Body of pancreas (tissue), 4 donors: Measurements from ENCODE around the gene PRKACA.

Source experiments
- POLR2A ChIP-seq, 3 donors: fragments of 450-650 bp; IDR thresholded peaks; one replicate each; pipeline ENCODE4 v1.6.1; 2016; ENCODE audit warnings: antibody characterized with exemption in 3 of 3, mild to moderate bottlenecking in 2 of 3
- TF ChIP-seq, protein P1 (sequence below), 7 experiments: fragments of 450-650 bp in 4 of 7; fragments of 200-600 bp in 3 of 7; sonication (generic) in 3 of 7; IDR thresholded peaks; one replicate each; pipeline ENCODE4 v1.5.1; 2016 to 2019; ENCODE audit warnings: antibody characterized with exemption in 7 of 7

DNA sequence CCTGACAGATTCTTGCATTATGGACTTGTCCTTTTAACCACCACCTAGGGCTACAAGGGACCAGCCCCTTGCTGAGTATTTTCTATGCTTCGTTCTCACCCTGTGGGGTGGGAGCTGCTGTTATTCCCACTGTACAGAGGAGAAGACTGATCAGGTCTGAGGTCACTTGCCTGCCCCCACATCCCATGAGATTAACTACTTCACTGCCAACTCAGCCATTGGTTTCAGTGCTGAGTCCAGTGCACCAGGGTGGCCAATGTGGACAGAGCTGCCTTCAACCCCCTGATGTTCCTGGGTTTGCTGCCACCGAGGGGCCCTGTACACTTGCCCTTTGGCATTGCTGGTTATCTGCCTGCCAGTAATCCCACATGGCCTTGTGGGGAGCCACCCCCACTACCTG lies 6.9 kb downstream of the PRKACA start:
- TF ChIP-seq, protein P1, sequence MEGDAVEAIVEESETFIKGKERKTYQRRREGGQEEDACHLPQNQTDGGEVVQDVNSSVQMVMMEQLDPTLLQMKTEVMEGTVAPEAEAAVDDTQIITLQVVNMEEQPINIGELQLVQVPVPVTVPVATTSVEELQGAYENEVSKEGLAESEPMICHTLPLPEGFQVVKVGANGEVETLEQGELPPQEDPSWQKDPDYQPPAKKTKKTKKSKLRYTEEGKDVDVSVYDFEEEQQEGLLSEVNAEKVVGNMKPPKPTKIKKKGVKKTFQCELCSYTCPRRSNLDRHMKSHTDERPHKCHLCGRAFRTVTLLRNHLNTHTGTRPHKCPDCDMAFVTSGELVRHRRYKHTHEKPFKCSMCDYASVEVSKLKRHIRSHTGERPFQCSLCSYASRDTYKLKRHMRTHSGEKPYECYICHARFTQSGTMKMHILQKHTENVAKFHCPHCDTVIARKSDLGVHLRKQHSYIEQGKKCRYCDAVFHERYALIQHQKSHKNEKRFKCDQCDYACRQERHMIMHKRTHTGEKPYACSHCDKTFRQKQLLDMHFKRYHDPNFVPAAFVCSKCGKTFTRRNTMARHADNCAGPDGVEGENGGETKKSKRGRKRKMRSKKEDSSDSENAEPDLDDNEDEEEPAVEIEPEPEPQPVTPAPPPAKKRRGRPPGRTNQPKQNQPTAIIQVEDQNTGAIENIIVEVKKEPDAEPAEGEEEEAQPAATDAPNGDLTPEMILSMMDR (IDR thresholded peaks at IDR 0.05): no peak
- TF ChIP-seq POLR2A (IDR thresholded peaks at IDR 0.05): no peak
